CD4-positive, alpha-beta T cell (primary cell): ENCODE measurements around the gene NELFA. TPM values are rescaled to one million over a fixed set of nuclear protein-coding genes. Genes with fewer than 3 reads are reported as not detected.

Experiments
- ATAC-seq: fragments of 200-7000 bp; cut with Tn5 transposase; one replicate; pipeline ENCODE4 v1.10.0; 2022; ENCODE audit warnings: mild to moderate bottlenecking; ENCODE audit not compliant: poor library complexity
- CTCF ChIA-PET: fragments of 350-600 bp; sonication (Branson Sonifier 250); formaldehyde crosslinking; loops from one replicate; lab custom pipeline; 2021; ENCODE audit warnings: antibody characterized with exemption, inconsistent platforms; lab: Charles Lee
- POLR2A ChIA-PET: fragments of 350-600 bp; sonication (Branson Sonifier 250); formaldehyde crosslinking; loops from one replicate; lab custom pipeline; 2021; ENCODE audit warnings: antibody characterized with exemption, inconsistent platforms; lab: Charles Lee
- DNase-seq, 14 experiments: peaks; one replicate each; pipeline ENCODE4 v3.0.0-alpha.2; 2013 to 2020; ENCODE audit warnings: mixed read lengths in 2 of 14
- H3K27ac ChIP-seq, 2 donors: one replicate each; pipeline versions ENCODE4 v1.5.1 to v1.7.0; 2013; ENCODE audit warnings: low read length in 2 of 2, low read depth in 1 of 2, mild to moderate bottlenecking in 1 of 2
- H3K27me3 ChIP-seq, 2 experiments: 1 replicate in 1 of 2; 2 replicates in 1 of 2; pipeline versions ENCODE4 v1.6.1 to v1.7.0; 2013; ENCODE audit warnings: low read length in 2 of 2, control low read depth in 1 of 2, mild to moderate bottlenecking in 1 of 2, moderate library complexity in 1 of 2; ENCODE audit not compliant: insufficient read depth in 2 of 2, control insufficient read depth in 1 of 2
- H3K36me3 ChIP-seq: one replicate; pipeline ENCODE4 v1.6.1; 2013; ENCODE audit warnings: low read length, control low read depth; ENCODE audit not compliant: insufficient read depth
- H3K4me1 ChIP-seq: one replicate; pipeline ENCODE4 v1.6.1; 2013; ENCODE audit warnings: low read length, control low read depth; ENCODE audit not compliant: insufficient read depth
- H3K4me3 ChIP-seq: one replicate; pipeline ENCODE4 v1.5.1; 2013; ENCODE audit warnings: mild to moderate bottlenecking, low read length, moderate library complexity
- H3K9me3 ChIP-seq, 2 experiments: 1 replicate in 1 of 2; 2 replicates in 1 of 2; pipeline versions ENCODE4 v1.6.1 to v1.7.0; 2013; ENCODE audit warnings: low read length in 2 of 2, mild to moderate bottlenecking in 2 of 2, control low read depth in 1 of 2, moderate library complexity in 1 of 2; ENCODE audit not compliant: control insufficient read depth in 1 of 2, insufficient read depth in 1 of 2
- H3K27ac Mint-ChIP-seq: one replicate; pipeline ENCODE4 v1.8.0; 2020; ENCODE audit warnings: mixed read lengths
- H3K27me3 Mint-ChIP-seq: one replicate; pipeline ENCODE4 v1.8.0; 2021; ENCODE audit warnings: mixed read lengths
- H3K36me3 Mint-ChIP-seq: one replicate; pipeline ENCODE4 v1.8.0; 2021; ENCODE audit warnings: low read depth, mixed read lengths
- H3K4me1 Mint-ChIP-seq: one replicate; pipeline ENCODE4 v1.8.0; 2021; ENCODE audit warnings: low read depth, mixed read lengths
- H3K4me3 Mint-ChIP-seq: one replicate; pipeline ENCODE4 v1.8.0; 2020; ENCODE audit warnings: mild to moderate bottlenecking, mixed read lengths
- H3K9me3 Mint-ChIP-seq: one replicate; pipeline ENCODE4 v1.8.0; 2020; ENCODE audit warnings: mixed read lengths
- CTCF ChIP-seq: fragments of 200-600 bp; IDR thresholded peaks from one replicate; pipeline ENCODE4 v1.8.0; 2022; ENCODE audit warnings: antibody characterized with exemption, mild to moderate bottlenecking
- intact Hi-C, 2 experiments: fragments of 100-400 bp; cut with DNase I in 1 of 2; cut with micrococcal nuclease in 1 of 2; formaldehyde crosslinking; loops; one replicate each; pipeline versions ENCODE4 v1.15.1 to v1.9.0; 2023 to 2025; cut with DNase I, micrococcal nuclease
- total RNA-seq, 174 experiments: library from RNA in 2 of 174; stranded (reverse) in 2 of 174; gene quantifications; one replicate each; pipeline ENCODE4 v1.2.3 and lab custom pipeline; 2021 to 2026

The NELFA gene
- total RNA-seq, 2 experiments from 2014 or later: 39.9 to 40.1 TPM

GRCh38 chr4:1948232-1948631 is 60.5 kb downstream of the NELFA start:
- Histone ChIP-seq H3K4me3 (no peak overlapping the region), H3K9me3 (no peaks in the 10 kb centered on the region), H3K27ac (no peak overlapping the region), H3K27me3 (no peaks in the 10 kb centered on the region), H3K4me1 (no peaks in the 10 kb centered on the region), H3K36me3 (peaks cover 26% of the 10 kb centered on the region)
- ATAC-seq: no peak
- intact Hi-C loops: no loop called here
- TF ChIP-seq CTCF: no peak
- DNase-seq: no peak
- H3K4me1 Mint-ChIP-seq: no peaks in the 10 kb centered on the region
- H3K4me3 Mint-ChIP-seq: no peak overlapping the region
- H3K27ac Mint-ChIP-seq: no peak overlapping the region
- H3K27me3 Mint-ChIP-seq: no peaks in the 10 kb centered on the region
- H3K36me3 Mint-ChIP-seq: peaks cover 34% of the 10 kb centered on the region
- ChIA-PET POLR2A (no interaction called here), CTCF (no interaction called here)
- no peaks in the 10 kb centered on the region for H3K9me3 Mint-ChIP-seq

GRCh38 chr4:1945912-1946311 is 62.9 kb downstream of the NELFA start:
- intact Hi-C loops: no loop called here
- TF ChIP-seq CTCF: no peak
- ATAC-seq (no peak), DNase-seq (no peak)
- Mint-ChIP-seq H3K9me3 (no peaks in the 10 kb centered on the region), H3K27ac (no peak overlapping the region), H3K36me3 (peaks cover 41% of the 10 kb centered on the region), H3K4me3 (no peak overlapping the region), H3K4me1 (no peaks in the 10 kb centered on the region), H3K27me3 (no peaks in the 10 kb centered on the region)
- Histone ChIP-seq H3K4me1 (no peaks in the 10 kb centered on the region), H3K9me3 (no peaks in the 10 kb centered on the region), H3K27me3 (no peaks in the 10 kb centered on the region), H3K4me3 (no peak overlapping the region), H3K36me3 (peaks cover 11% of the 10 kb centered on the region), H3K27ac (no peak overlapping the region)
- ChIA-PET POLR2A (no interaction called here), CTCF (no interaction called here)

- H3K27me3 Mint-ChIP-seq: no peaks in the 10 kb centered on the region
- H3K27ac Mint-ChIP-seq: no peak overlapping the region
- intact Hi-C loops: no loop called here
- ATAC-seq (no peak), DNase-seq (no peak)
- H3K36me3 Mint-ChIP-seq: peaks cover 42% of the 10 kb centered on the region
- Histone ChIP-seq H3K27ac (no peak overlapping the region), H3K27me3 (no peaks in the 10 kb centered on the region), H3K36me3 (peaks cover 10% of the 10 kb centered on the region), H3K4me3 (no peak overlapping the region), H3K4me1 (no peaks in the 10 kb centered on the region), H3K9me3 (no peaks in the 10 kb centered on the region)
- no peaks in the 10 kb centered on the region for H3K4me1 Mint-ChIP-seq
- no peaks in the 10 kb centered on the region for H3K9me3 Mint-ChIP-seq
- TF ChIP-seq CTCF: no peak
- H3K4me3 Mint-ChIP-seq: no peak overlapping the region
- ChIA-PET POLR2A (no interaction called here), CTCF (no interaction called here)
Measured at GRCh38 chr4:1945124-1945895, 63.5 kb downstream of the NELFA start.
